Endodermal cell (in vitro differentiated cells): ENCODE data around the gene NOC4L. TPM values are rescaled to one million over a fixed set of nuclear protein-coding genes. Genes with fewer than 3 reads are reported as not detected.
A peak's percentile ranks its signal among the peaks of the same experiment; 100 is the strongest.

ENCODE experiments used
- DNase-seq: peaks from one replicate; pipeline ENCODE4 v3.0.0-alpha.2; 2017
- H3K27ac ChIP-seq: 2 replicates; pipeline ENCODE4 v1.5.1; 2013; ENCODE audit warnings: mild to moderate bottlenecking, low read depth, low read length, moderate library complexity
- H3K27me3 ChIP-seq: 2 replicates; pipeline ENCODE4 v1.6.1; 2013; ENCODE audit warnings: mild to moderate bottlenecking, low read length, moderate library complexity; ENCODE audit not compliant: insufficient read depth, control insufficient read depth, poor library complexity, severe bottlenecking
- H3K36me3 ChIP-seq: 2 replicates; pipeline ENCODE4 v1.7.0; 2013; ENCODE audit warnings: mild to moderate bottlenecking, low read length, moderate library complexity; ENCODE audit not compliant: control insufficient read depth, insufficient read depth
- H3K4me1 ChIP-seq: one replicate; pipeline ENCODE4 v1.7.0; 2013; ENCODE audit warnings: low read length; ENCODE audit not compliant: control insufficient read depth, insufficient read depth
- H3K4me3 ChIP-seq: 2 replicates; pipeline ENCODE4 v1.5.1; 2013; ENCODE audit warnings: mild to moderate bottlenecking, low read length, moderate library complexity
- H3K9ac ChIP-seq: 2 replicates; pipeline ENCODE4 v1.6.1; 2013; ENCODE audit warnings: mild to moderate bottlenecking, low read length, moderate library complexity; ENCODE audit not compliant: poor library complexity, severe bottlenecking; ENCODE audit errors: extremely low read depth
- H3K9me3 ChIP-seq: 2 replicates; pipeline ENCODE4 v1.6.1; 2013; ENCODE audit warnings: mild to moderate bottlenecking, low read length, moderate library complexity; ENCODE audit not compliant: control insufficient read depth
- H3K27ac Mint-ChIP-seq: 2 replicates; pipeline ENCODE4 v1.8.0; 2020; ENCODE audit warnings: mixed read lengths
- H3K27me3 Mint-ChIP-seq: 2 replicates; pipeline ENCODE4 v1.8.0; 2021; ENCODE audit warnings: mild to moderate bottlenecking, mixed read lengths; ENCODE audit not compliant: insufficient read depth
- H3K36me3 Mint-ChIP-seq: 2 replicates; pipeline ENCODE4 v1.8.0; 2020; ENCODE audit warnings: low read depth, mixed read lengths
- H3K4me1 Mint-ChIP-seq: 2 replicates; pipeline ENCODE4 v1.8.0; 2020; ENCODE audit warnings: mixed read lengths
- H3K4me3 Mint-ChIP-seq: 2 replicates; pipeline ENCODE4 v1.8.0; 2020; ENCODE audit warnings: mild to moderate bottlenecking, moderate library complexity, mixed read lengths
- H3K9me3 Mint-ChIP-seq: 2 replicates; pipeline ENCODE4 v1.8.0; 2020; ENCODE audit warnings: mild to moderate bottlenecking, mixed read lengths
- WGBS, 2 experiments: methylation state at CpG; one replicate each; pipeline versions ENCODE4 v1.1.5 to v1.1.7; 2013; ENCODE audit warnings: missing lambda C conversion rate in 2 of 2, mixed read lengths in 1 of 2; ENCODE audit not compliant: insufficient coverage in 1 of 2, insufficient read length in 1 of 2; 5-methylcytosine and 5-hydroxymethylcytosine counted together
- total RNA-seq, 2 donors: library from RNA; stranded (reverse); fragmentation: NEBNext Ultra II Directional in 1 of 2; extraction: Animal tissue kit (Norgen Biotek cat#: 25700) in 1 of 2; gene quantifications; 2 replicates in 1 of 2; 3 replicates in 1 of 2; pipeline ENCODE4 v1.2.1, GENCODE V29; 2021
- TF ChIP-seq, protein P1 (sequence below): fragments of 200-600 bp; sonication (generic); conservative IDR thresholded peaks from 2 replicates; pipeline ENCODE4 v1.5.0; 2021; ENCODE audit warnings: antibody characterized with exemption, mild to moderate bottlenecking

NOC4L gene
- total RNA-seq, 2 donors from 2014 or later, result 22.7 to 32.7 TPM

DNA sequence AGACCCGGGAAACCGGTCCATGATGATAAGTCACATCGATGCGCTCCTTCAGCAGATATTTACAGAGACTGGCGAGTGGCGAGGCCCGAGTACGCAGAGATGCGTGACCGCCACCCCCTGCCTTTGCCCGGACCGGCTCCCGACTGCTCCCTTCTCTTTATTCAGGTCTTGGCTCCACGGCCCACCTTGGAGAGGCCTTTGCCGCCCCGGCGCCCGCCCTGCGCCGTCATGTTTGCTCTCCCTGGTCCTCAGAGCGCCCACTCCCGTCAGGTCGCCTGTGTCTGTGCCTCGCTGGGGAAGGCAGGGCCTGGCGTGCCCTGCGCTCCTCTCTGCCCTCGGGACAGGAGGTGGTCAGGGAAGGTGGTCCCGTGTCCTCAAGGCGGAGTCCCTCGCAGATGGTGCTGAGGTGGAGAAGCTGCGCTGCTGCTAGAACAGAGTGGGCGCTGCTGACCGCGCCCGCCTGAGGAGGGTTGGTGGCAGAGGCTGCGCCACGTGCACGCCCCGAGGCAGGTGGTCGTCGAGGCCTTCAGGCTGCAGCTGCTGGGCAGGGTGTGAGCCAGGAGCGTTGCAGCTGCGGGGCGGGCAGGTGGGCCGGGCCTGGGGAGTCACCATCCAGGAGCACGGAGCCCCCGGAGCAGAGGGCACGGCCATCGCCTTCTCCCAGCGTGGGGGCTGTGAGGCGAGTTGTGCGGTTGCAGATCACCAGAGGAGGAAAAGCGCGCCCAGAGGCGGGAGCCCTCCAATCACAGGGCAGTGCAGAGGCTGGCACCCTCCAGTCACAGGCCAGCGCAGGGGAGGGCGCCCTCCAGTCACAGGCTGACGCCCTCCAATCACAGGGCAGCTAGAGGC is 27.3 kb upstream of the NOC4L start:
- H3K9me3 Mint-ChIP-seq, result no peaks in the 10 kb centered on the region
- H3K4me3 Mint-ChIP-seq, result no peak overlapping the region
- H3K4me3 ChIP-seq, result no peak overlapping the region
- DNase-seq, result peak; percentile 31
- 96% methylated on average over 42 to 58 of the region's 58 CpGs for WGBS, 2 experiments
- TF ChIP-seq, protein P1, sequence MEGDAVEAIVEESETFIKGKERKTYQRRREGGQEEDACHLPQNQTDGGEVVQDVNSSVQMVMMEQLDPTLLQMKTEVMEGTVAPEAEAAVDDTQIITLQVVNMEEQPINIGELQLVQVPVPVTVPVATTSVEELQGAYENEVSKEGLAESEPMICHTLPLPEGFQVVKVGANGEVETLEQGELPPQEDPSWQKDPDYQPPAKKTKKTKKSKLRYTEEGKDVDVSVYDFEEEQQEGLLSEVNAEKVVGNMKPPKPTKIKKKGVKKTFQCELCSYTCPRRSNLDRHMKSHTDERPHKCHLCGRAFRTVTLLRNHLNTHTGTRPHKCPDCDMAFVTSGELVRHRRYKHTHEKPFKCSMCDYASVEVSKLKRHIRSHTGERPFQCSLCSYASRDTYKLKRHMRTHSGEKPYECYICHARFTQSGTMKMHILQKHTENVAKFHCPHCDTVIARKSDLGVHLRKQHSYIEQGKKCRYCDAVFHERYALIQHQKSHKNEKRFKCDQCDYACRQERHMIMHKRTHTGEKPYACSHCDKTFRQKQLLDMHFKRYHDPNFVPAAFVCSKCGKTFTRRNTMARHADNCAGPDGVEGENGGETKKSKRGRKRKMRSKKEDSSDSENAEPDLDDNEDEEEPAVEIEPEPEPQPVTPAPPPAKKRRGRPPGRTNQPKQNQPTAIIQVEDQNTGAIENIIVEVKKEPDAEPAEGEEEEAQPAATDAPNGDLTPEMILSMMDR, result no peak
- no peaks in the 10 kb centered on the region for H3K4me1 Mint-ChIP-seq
- no peaks in the 10 kb centered on the region for H3K9me3 ChIP-seq
- H3K27ac ChIP-seq, result no peak overlapping the region
- no peaks in the 10 kb centered on the region for H3K4me1 ChIP-seq
- peaks cover 57% of the 10 kb centered on the region for H3K36me3 Mint-ChIP-seq
- no peaks in the 10 kb centered on the region for H3K27me3 ChIP-seq
- H3K9ac ChIP-seq, result no peak overlapping the region
- H3K27me3 Mint-ChIP-seq, result no peaks in the 10 kb centered on the region
- H3K27ac Mint-ChIP-seq, result no peak overlapping the region
- peaks cover 44% of the 10 kb centered on the region for H3K36me3 ChIP-seq

DNA sequence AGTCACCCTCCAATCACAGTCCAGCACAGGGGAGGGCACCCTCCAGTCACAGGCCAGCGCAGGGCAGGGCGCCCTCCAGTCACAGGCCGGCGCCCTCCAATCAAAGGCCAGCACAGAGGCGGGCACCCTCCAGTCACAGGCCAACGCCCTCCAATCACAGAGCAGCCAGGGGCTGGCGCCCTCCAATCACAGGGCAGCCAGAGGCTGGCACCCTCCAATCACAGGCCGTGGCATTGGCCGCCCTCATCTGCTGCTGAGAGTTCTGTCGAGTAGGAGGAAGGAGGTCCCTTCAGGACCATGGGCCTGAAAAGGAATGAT is 26.7 kb upstream of the NOC4L start:
- Mint-ChIP-seq H3K9me3 (no peaks in the 10 kb centered on the region), H3K27me3 (no peaks in the 10 kb centered on the region), H3K4me3 (no peak overlapping the region), H3K36me3 (peaks cover 58% of the 10 kb centered on the region), H3K27ac (no peak overlapping the region), H3K4me1 (no peaks in the 10 kb centered on the region)
- TF ChIP-seq, protein P1, result no peak
- no peaks in the 10 kb centered on the region for H3K27me3 ChIP-seq
- 91 to 96% methylated on average over 8 to 10 of the region's 10 CpGs for WGBS, 2 experiments
- H3K27ac ChIP-seq, result no peak overlapping the region
- no peaks in the 10 kb centered on the region for H3K9me3 ChIP-seq
- H3K4me3 ChIP-seq, result no peak overlapping the region
- no peaks in the 10 kb centered on the region for H3K4me1 ChIP-seq
- peak; percentile 84 for DNase-seq
- H3K9ac ChIP-seq, result no peak overlapping the region
- peaks cover 49% of the 10 kb centered on the region for H3K36me3 ChIP-seq

DNA sequence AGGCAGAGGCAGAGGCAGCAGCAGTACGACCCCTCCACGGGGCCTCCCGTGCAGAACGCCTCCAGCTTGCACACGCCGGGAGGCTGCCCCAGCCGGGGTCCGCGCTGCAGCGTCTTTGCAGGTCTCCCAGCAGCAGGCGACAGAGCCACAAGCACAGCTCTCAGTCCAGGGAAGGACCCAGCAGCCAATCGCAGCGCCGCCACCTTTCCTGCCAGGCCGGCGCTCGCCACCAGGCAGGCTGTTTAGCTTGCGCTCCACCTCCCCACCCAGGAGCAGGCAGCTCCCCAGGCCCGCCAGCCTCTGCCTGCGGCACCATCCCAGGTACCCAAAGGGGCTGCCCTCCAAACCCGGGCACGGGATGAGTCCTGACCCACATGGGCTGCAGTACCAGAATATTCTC is 25.4 kb upstream of the NOC4L start:
- Mint-ChIP-seq H3K9me3 (no peaks in the 10 kb centered on the region), H3K4me3 (no peak overlapping the region), H3K27me3 (no peaks in the 10 kb centered on the region), H3K4me1 (no peaks in the 10 kb centered on the region), H3K36me3 (peaks cover 54% of the 10 kb centered on the region), H3K27ac (no peak overlapping the region)
- Histone ChIP-seq H3K9ac (no peak overlapping the region), H3K4me1 (no peaks in the 10 kb centered on the region), H3K9me3 (no peaks in the 10 kb centered on the region), H3K27ac (no peak overlapping the region), H3K36me3 (peaks cover 49% of the 10 kb centered on the region), H3K27me3 (no peaks in the 10 kb centered on the region), H3K4me3 (no peak overlapping the region)
- WGBS, 2 experiments, result 97% methylated on average over 12 to 22 of the region's 22 CpGs
- TF ChIP-seq, protein P1, result no peak
- peak; percentile 66 for DNase-seq
